IPS-18c (cell line): ENCODE data around the gene CCDC141.

Experiments
- H3K4me3 ChIP-seq: 2 replicates; pipeline ENCODE4 v1.7.0; 2013; ENCODE audit warnings: low read depth, mild to moderate bottlenecking, low read length, moderate library complexity; ENCODE audit not compliant: insufficient read depth
- H3K9me3 ChIP-seq: one replicate; pipeline ENCODE4 v1.6.1; 2013; ENCODE audit warnings: mild to moderate bottlenecking, low read length, moderate library complexity; ENCODE audit not compliant: control insufficient read depth, insufficient read depth

CCDC141 gene

GRCh38 chr2:178895872-178896271, 154.1 kb downstream of the CCDC141 start:
- Histone ChIP-seq H3K9me3 (no peaks in the 10 kb centered on the region), H3K4me3 (no peak overlapping the region)

- H3K9me3 ChIP-seq = no peaks in the 10 kb centered on the region
- no peak overlapping the region for H3K4me3 ChIP-seq
Observed at GRCh38 chr2:178895171-178895570, 154.8 kb downstream of the CCDC141 start.

- no peaks in the 10 kb centered on the region for H3K9me3 ChIP-seq
- no peak overlapping the region for H3K4me3 ChIP-seq
Observed at GRCh38 chr2:178892751-178893625, 156.9 kb downstream of the CCDC141 start.

GRCh38 chr2:178891959-178892485, 157.9 kb downstream of the CCDC141 start:
- H3K9me3 ChIP-seq = no peaks in the 10 kb centered on the region
- no peak overlapping the region for H3K4me3 ChIP-seq

- H3K9me3 ChIP-seq = no peaks in the 10 kb centered on the region
- H3K4me3 ChIP-seq = no peak overlapping the region
Observed at GRCh38 chr2:178891265-178891958, 158.5 kb downstream of the CCDC141 start.

GRCh38 chr2:178886006-178886405, 163.9 kb downstream of the CCDC141 start:
- H3K9me3 ChIP-seq = no peaks in the 10 kb centered on the region
- no peak overlapping the region for H3K4me3 ChIP-seq

GRCh38 chr2:178884440-178884839, 165.5 kb downstream of the CCDC141 start:
- no peak overlapping the region for H3K4me3 ChIP-seq
- no peaks in the 10 kb centered on the region for H3K9me3 ChIP-seq

GRCh38 chr2:178882666-178883440, 167.1 kb downstream of the CCDC141 start:
- Histone ChIP-seq H3K4me3 (no peak overlapping the region), H3K9me3 (no peaks in the 10 kb centered on the region)

- Histone ChIP-seq H3K9me3 (no peaks in the 10 kb centered on the region), H3K4me3 (no peak overlapping the region)
Observed at GRCh38 chr2:178881075-178881474, 168.9 kb downstream of the CCDC141 start.

GRCh38 chr2:178880257-178880656, 169.7 kb downstream of the CCDC141 start:
- Histone ChIP-seq H3K4me3 (no peak overlapping the region), H3K9me3 (no peaks in the 10 kb centered on the region)

- H3K4me3 ChIP-seq = no peak overlapping the region
- H3K9me3 ChIP-seq = no peaks in the 10 kb centered on the region
Observed at GRCh38 chr2:178877874-178878273, 172.1 kb downstream of the CCDC141 start.

- Histone ChIP-seq H3K9me3 (no peaks in the 10 kb centered on the region), H3K4me3 (no peak overlapping the region)
Observed at GRCh38 chr2:178874529-178875240, 175.3 kb downstream of the CCDC141 start.

GRCh38 chr2:178873912-178874311, 176.0 kb downstream of the CCDC141 start:
- Histone ChIP-seq H3K4me3 (no peak overlapping the region), H3K9me3 (no peaks in the 10 kb centered on the region)

- no peaks in the 10 kb centered on the region for H3K9me3 ChIP-seq
- no peak overlapping the region for H3K4me3 ChIP-seq
Observed at GRCh38 chr2:178871536-178871935, 178.4 kb downstream of the CCDC141 start.

- H3K9me3 ChIP-seq = no peaks in the 10 kb centered on the region
- H3K4me3 ChIP-seq = no peak overlapping the region
Observed at GRCh38 chr2:178870703-178871102, 179.2 kb downstream of the CCDC141 start.

GRCh38 chr2:178865999-178866398, 183.9 kb downstream of the CCDC141 start:
- no peaks in the 10 kb centered on the region for H3K9me3 ChIP-seq
- no peak overlapping the region for H3K4me3 ChIP-seq
